Suprapubic skin (tissue), 4 donors: Measurements from ENCODE around the gene STOX1.
"Not testable (repeated sequence)": the region's sequence is repeated elsewhere in the genome, so short reads cannot be mapped to it uniquely, and the experiment has no call there.

Experiments used
- EP300 ChIP-seq: sonication (generic); formaldehyde crosslinking; IDR thresholded peaks from one replicate; pipeline ENCODE4 v1.6.1; 2017; ENCODE audit warnings: antibody characterized with exemption
- POLR2A ChIP-seq, 2 donors: fragments of 450-650 bp; IDR thresholded peaks; one replicate each; pipeline ENCODE4 v1.6.1; 2017; ENCODE audit warnings: antibody characterized with exemption in 2 of 2, mild to moderate bottlenecking in 2 of 2, moderate library complexity in 2 of 2
- POLR2AphosphoS5 ChIP-seq, 3 donors: sonication (generic); formaldehyde crosslinking; IDR thresholded peaks; one replicate each; pipeline ENCODE4 v1.6.1; 2017; ENCODE audit warnings: antibody characterized with exemption in 3 of 3
- TF ChIP-seq, protein P1 (sequence below), 2 donors: fragments of 200-600 bp in 1 of 2; fragments of 450-650 bp in 1 of 2; sonication (generic) in 1 of 2; IDR thresholded peaks; one replicate each; pipeline ENCODE4 v1.5.1; 2016 to 2019; ENCODE audit warnings: antibody characterized with exemption in 2 of 2, mild to moderate bottlenecking in 1 of 2, moderate library complexity in 1 of 2

DNA sequence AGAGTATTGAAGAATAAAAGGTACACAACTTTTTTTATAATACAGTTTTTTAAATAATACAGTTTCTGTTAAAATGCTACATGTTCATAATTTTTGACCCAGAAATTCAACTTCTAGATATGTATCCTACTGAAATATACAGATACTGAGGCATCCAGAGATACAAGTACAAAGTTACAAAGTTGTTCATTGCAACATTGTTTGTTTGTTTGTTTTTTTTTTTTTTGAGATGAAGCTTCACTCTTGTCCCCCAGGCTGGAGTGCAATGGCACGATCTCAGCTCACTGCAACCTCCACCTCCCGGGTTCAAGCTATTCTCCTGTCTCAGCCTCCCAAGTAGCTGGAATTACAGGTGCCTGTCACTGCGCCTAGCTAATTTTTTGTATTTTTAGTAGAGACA, 105.5 kb downstream of the STOX1 start:
- TF ChIP-seq, protein P1, sequence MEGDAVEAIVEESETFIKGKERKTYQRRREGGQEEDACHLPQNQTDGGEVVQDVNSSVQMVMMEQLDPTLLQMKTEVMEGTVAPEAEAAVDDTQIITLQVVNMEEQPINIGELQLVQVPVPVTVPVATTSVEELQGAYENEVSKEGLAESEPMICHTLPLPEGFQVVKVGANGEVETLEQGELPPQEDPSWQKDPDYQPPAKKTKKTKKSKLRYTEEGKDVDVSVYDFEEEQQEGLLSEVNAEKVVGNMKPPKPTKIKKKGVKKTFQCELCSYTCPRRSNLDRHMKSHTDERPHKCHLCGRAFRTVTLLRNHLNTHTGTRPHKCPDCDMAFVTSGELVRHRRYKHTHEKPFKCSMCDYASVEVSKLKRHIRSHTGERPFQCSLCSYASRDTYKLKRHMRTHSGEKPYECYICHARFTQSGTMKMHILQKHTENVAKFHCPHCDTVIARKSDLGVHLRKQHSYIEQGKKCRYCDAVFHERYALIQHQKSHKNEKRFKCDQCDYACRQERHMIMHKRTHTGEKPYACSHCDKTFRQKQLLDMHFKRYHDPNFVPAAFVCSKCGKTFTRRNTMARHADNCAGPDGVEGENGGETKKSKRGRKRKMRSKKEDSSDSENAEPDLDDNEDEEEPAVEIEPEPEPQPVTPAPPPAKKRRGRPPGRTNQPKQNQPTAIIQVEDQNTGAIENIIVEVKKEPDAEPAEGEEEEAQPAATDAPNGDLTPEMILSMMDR (IDR thresholded peaks at IDR 0.05) = not testable (repeated sequence)
- not testable (repeated sequence) for TF ChIP-seq POLR2AphosphoS5 (IDR thresholded peaks at IDR 0.05); EP300; POLR2A (IDR thresholded peaks at IDR 0.05)
